ENCODE data around the gene HAUS1. TPM values are rescaled to one million over a fixed set of nuclear protein-coding genes. Genes with fewer than 3 reads are reported as not detected.

The HAUS1 gene
- total and polyA plus RNA-seq, 4 donors, result 4.5 to 17.9 (median 6.5) TPM

DNA sequence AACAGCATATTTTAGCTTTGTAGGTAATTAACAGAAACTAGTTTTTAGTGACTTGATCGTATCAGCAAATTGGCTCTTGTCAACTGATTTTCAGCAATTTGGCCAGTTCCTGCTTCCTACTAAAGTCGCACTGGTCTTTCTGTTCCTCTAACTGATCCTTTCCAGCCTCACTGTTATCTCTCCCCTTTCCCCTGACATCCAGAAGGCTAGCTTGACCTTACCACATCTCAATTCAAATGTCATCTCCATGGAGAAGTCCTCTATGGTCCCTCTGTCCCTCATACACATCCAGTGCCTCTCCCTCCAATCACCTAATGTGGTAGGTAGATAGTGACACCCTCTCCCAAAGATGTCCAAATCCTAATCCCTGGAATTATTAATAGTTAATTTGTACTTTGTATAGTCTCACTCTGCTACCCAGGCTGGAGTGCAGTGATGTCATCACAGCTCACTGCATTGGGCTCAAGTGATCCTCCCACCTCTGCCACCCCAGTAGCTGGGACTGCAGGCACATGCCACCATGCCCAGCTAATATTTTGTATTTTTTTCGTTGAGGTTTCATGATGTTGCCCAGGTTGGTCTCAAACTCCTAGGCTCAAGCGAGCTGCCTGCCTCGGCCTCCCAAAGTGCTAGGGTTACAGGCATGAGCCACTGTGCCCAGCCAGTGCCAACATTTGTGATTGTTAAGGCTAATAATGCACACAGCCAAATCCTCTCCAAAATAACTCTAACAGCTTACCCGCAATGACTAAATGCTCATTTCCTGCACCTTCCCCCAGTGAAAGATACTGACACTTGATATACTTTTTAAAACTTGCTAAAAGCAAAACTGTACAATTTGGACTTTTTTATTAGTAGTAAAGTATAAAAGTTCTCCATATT, 49.0 kb upstream of the HAUS1 start:
- Histone ChIP-seq H3K9me3 (ENCODE audit: control insufficient read depth in 4 of 4, low read length in 3 of 4) (no peaks in the 10 kb centered on the region), H3K4me1 (ENCODE audit: control insufficient read depth in 4 of 4, insufficient read depth in 4 of 4, low read length in 3 of 4) (peaks cover 2 to 30% (median 14%) of the 10 kb centered on the region in 4 donors), H3K9ac (ENCODE audit: low read depth in 1 of 2, low read length in 2 of 2) (no peak overlapping the region), H3K27me3 (ENCODE audit: control insufficient read depth in 4 of 4, insufficient read depth in 4 of 4, low read length in 3 of 4) (no peaks in the 10 kb centered on the region), H3K27ac (ENCODE audit: low read depth in 1 of 2, low read length in 2 of 2) (no peak overlapping the region), H3K4me3 (ENCODE audit: low read depth in 1 of 3, low read length in 3 of 3) (no peak overlapping the region), H3K36me3 (ENCODE audit: control insufficient read depth in 4 of 4, insufficient read depth in 3 of 4, low read depth in 1 of 4, low read length in 3 of 4) (no peaks in the 10 kb centered on the region)
- no peak for DNase-seq (ENCODE audit: low spot score)
- TF ChIP-seq CTCF (IDR thresholded peaks at IDR 0.05; ENCODE audit: low read depth, low read length, missing input control), result no peak
- TF ChIP-seq GABPA (IDR thresholded peaks at IDR 0.05 in 1 of 2, conservative IDR thresholded peaks at IDR 0.05 in 1 of 2), result no peak
- no peak for TF ChIP-seq NR2F2 (IDR thresholded peaks at IDR 0.05)
- TF ChIP-seq, protein P1, sequence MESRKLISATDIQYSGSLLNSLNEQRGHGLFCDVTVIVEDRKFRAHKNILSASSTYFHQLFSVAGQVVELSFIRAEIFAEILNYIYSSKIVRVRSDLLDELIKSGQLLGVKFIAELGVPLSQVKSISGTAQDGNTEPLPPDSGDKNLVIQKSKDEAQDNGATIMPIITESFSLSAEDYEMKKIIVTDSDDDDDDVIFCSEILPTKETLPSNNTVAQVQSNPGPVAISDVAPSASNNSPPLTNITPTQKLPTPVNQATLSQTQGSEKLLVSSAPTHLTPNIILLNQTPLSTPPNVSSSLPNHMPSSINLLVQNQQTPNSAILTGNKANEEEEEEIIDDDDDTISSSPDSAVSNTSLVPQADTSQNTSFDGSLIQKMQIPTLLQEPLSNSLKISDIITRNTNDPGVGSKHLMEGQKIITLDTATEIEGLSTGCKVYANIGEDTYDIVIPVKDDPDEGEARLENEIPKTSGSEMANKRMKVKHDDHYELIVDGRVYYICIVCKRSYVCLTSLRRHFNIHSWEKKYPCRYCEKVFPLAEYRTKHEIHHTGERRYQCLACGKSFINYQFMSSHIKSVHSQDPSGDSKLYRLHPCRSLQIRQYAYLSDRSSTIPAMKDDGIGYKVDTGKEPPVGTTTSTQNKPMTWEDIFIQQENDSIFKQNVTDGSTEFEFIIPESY (IDR thresholded peaks at IDR 0.05), result no peak
- no peak for TF ChIP-seq YY1 (IDR thresholded peaks at IDR 0.05)
- no peak for TF ChIP-seq SP1 (IDR thresholded peaks at IDR 0.05)
- TF ChIP-seq, protein P2, sequence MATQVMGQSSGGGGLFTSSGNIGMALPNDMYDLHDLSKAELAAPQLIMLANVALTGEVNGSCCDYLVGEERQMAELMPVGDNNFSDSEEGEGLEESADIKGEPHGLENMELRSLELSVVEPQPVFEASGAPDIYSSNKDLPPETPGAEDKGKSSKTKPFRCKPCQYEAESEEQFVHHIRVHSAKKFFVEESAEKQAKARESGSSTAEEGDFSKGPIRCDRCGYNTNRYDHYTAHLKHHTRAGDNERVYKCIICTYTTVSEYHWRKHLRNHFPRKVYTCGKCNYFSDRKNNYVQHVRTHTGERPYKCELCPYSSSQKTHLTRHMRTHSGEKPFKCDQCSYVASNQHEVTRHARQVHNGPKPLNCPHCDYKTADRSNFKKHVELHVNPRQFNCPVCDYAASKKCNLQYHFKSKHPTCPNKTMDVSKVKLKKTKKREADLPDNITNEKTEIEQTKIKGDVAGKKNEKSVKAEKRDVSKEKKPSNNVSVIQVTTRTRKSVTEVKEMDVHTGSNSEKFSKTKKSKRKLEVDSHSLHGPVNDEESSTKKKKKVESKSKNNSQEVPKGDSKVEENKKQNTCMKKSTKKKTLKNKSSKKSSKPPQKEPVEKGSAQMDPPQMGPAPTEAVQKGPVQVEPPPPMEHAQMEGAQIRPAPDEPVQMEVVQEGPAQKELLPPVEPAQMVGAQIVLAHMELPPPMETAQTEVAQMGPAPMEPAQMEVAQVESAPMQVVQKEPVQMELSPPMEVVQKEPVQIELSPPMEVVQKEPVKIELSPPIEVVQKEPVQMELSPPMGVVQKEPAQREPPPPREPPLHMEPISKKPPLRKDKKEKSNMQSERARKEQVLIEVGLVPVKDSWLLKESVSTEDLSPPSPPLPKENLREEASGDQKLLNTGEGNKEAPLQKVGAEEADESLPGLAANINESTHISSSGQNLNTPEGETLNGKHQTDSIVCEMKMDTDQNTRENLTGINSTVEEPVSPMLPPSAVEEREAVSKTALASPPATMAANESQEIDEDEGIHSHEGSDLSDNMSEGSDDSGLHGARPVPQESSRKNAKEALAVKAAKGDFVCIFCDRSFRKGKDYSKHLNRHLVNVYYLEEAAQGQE (IDR thresholded peaks at IDR 0.05), result no peak
- TF ChIP-seq, protein P3, sequence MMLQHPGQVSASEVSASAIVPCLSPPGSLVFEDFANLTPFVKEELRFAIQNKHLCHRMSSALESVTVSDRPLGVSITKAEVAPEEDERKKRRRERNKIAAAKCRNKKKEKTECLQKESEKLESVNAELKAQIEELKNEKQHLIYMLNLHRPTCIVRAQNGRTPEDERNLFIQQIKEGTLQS (IDR thresholded peaks at IDR 0.05), result no peak
- TF ChIP-seq RAD21 (IDR thresholded peaks at IDR 0.05), result no peak
- no peak for TF ChIP-seq HNF4G (IDR thresholded peaks at IDR 0.05)
- no peak for TF ChIP-seq TAF1 (conservative IDR thresholded peaks at IDR 0.05)
- TF ChIP-seq, protein P4, sequence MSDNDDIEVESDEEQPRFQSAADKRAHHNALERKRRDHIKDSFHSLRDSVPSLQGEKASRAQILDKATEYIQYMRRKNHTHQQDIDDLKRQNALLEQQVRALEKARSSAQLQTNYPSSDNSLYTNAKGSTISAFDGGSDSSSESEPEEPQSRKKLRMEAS (IDR thresholded peaks at IDR 0.05), result no peak
- TF ChIP-seq FOXA1 (IDR thresholded peaks at IDR 0.05), result no peak
- TF ChIP-seq FOXA2 (IDR thresholded peaks at IDR 0.05), result no peak
- TF ChIP-seq RXRA (IDR thresholded peaks at IDR 0.05), result no peak
- no peak for TF ChIP-seq JUND (IDR thresholded peaks at IDR 0.05)
- TF ChIP-seq HNF4A (conservative IDR thresholded peaks at IDR 0.05), result no peak
- TF ChIP-seq EGR1 (IDR thresholded peaks at IDR 0.05; ENCODE audit: low read depth in 2 of 2), result no peak
- WGBS, result 84% methylated on average over 6 of the region's 6 CpGs
